ENCODE data around the gene POLR1H.

POLR1H gene

DNA sequence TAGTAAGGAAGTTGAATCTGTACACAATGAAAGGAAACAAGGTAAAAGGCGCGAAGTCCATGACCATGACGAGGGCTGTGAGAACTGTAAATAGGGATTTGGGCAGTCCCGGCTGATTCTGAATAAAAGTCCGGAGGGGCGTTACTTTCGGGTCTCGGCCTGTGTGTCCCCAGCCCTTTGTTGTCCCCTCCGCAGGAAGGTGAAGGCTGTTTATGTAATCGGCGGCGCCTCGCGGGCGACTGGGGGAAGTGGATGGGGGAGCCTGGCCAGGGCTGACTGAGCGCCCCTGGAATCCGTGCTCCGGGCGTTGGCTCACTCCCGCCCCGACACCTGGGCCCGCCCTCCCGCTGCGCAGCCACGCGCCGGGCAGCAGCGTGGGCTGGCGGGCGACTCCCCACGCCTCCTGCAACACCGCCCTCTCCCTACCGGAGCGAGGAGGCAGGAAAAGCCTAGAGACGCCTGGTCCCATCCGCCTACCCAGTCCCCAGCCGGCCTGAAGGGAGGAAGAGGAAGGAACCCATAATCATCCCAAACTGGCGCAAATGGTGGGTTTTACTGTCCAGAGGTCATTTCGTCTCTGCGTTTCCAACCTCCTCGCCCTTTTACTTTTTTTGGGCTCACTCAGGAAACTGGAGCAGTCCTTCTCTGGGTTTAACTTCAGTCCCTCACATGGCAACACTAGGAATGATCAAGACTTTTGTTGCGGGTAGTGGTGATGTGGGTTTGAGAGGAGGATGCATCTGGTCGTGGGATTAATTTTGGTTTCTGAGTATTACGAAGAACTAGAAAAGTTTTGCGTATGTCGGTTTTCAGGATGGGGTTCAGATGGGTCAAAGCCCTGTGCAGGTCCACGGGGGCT, 39.7 kb downstream of the POLR1H start:
- TF ChIP-seq, protein P1, sequence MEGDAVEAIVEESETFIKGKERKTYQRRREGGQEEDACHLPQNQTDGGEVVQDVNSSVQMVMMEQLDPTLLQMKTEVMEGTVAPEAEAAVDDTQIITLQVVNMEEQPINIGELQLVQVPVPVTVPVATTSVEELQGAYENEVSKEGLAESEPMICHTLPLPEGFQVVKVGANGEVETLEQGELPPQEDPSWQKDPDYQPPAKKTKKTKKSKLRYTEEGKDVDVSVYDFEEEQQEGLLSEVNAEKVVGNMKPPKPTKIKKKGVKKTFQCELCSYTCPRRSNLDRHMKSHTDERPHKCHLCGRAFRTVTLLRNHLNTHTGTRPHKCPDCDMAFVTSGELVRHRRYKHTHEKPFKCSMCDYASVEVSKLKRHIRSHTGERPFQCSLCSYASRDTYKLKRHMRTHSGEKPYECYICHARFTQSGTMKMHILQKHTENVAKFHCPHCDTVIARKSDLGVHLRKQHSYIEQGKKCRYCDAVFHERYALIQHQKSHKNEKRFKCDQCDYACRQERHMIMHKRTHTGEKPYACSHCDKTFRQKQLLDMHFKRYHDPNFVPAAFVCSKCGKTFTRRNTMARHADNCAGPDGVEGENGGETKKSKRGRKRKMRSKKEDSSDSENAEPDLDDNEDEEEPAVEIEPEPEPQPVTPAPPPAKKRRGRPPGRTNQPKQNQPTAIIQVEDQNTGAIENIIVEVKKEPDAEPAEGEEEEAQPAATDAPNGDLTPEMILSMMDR (IDR thresholded peaks at IDR 0.05; ENCODE audit: insufficient read depth, low read length, poor library complexity, severe bottlenecking): no peak
- no peak for TF ChIP-seq EZH2phosphoT487 (conservative IDR thresholded peaks at IDR 0.05; ENCODE audit: low read length)
- Histone ChIP-seq H3K27me3 (ENCODE audit: low read length) (no peaks in the 10 kb centered on the region), H3K9ac (ENCODE audit: low read length) (no peak overlapping the region), H3K27ac (ENCODE audit: low read depth, low read length) (no peak overlapping the region), H3K79me2 (ENCODE audit: insufficient read depth, low read length) (no peaks in the 10 kb centered on the region), H3K4me2 (ENCODE audit: low read depth, low read length, poor library complexity, severe bottlenecking) (peak overlapping the region; percentile 67), H3K36me3 (ENCODE audit: low read length) (no peaks in the 10 kb centered on the region), H3K9me3 (ENCODE audit: insufficient read depth, low read length) (no peaks in the 10 kb centered on the region), H2AFZ (ENCODE audit: low read depth, low read length, severe bottlenecking) (peak overlapping the region; percentile 83), H3K9me2 (replicated peaks; ENCODE audit: insufficient read depth, low read length) (no peaks in the 10 kb centered on the region), H3F3A (ENCODE audit: insufficient read depth) (peaks cover 5% of the 10 kb centered on the region), H3K4me3 (ENCODE audit: insufficient read depth, low read length, poor library complexity, severe bottlenecking) (no peak overlapping the region), H4K20me1 (ENCODE audit: low read depth, low read length) (no peaks in the 10 kb centered on the region)

DNA sequence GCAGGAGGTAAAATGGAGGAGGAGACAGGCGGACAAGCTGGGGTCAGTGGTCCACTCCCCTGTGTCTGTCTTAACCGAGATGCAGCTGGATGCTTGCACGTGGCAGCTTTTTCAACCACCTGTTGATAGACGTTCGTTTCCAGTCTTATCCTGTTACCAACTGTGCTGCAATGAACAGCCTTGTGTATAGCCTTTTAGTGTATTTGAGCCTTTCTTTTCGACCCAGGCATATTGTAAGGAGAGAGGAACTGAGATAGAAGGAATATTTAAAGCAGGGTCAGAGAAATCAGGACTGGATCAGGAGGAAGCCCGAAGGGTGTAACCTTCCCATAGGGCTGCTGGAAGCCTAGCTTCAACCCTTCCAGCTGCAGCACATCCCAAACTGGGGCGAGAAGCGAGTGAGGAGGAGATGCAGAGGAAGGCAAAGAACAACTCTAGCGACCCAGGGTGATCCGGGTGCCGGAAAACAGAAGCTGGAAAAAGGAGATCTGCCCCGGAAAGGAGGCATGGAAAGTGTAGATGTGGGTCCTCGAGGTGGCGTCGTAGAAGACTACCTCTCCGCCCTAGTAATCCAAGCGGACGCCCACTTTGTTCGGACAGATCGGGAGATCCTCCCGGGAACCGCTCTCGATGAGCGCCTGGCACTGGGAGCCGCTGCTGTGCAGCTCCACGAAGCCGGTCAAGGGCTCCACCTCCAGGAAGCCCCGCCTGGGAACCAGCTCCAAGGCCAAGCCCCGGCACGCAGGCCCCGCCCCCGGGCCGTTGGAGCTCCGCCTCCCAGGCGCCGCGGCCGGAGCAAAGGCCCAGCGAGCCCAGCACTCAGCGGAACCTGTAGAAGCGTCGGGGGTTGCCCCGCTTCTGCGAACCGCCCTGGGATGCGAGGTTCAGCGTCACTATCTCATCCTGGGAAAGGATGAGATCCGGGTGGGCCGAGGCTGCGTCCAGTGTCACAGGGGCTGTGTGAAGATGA, 40.7 kb downstream of the POLR1H start:
- Histone ChIP-seq H3K9me2 (replicated peaks; ENCODE audit: insufficient read depth, low read length) (no peaks in the 10 kb centered on the region), H3K4me2 (ENCODE audit: low read depth, low read length, poor library complexity, severe bottlenecking) (peak overlapping the region; percentile 67), H3K9me3 (ENCODE audit: insufficient read depth, low read length) (no peaks in the 10 kb centered on the region), H3K27me3 (ENCODE audit: low read length) (no peaks in the 10 kb centered on the region), H3K27ac (ENCODE audit: low read depth, low read length) (no peak overlapping the region), H3K9ac (ENCODE audit: low read length) (peak overlapping the region; percentile 46), H4K20me1 (ENCODE audit: low read depth, low read length) (no peaks in the 10 kb centered on the region), H3K36me3 (ENCODE audit: low read length) (no peaks in the 10 kb centered on the region), H3K79me2 (ENCODE audit: insufficient read depth, low read length) (no peaks in the 10 kb centered on the region), H2AFZ (ENCODE audit: low read depth, low read length, severe bottlenecking) (peak overlapping the region; percentile 83), H3F3A (ENCODE audit: insufficient read depth) (peaks cover 5% of the 10 kb centered on the region), H3K4me3 (ENCODE audit: insufficient read depth, low read length, poor library complexity, severe bottlenecking) (peak overlapping the region; percentile 43)
- no peak for TF ChIP-seq EZH2phosphoT487 (conservative IDR thresholded peaks at IDR 0.05; ENCODE audit: low read length)
- TF ChIP-seq, protein P1 (IDR thresholded peaks at IDR 0.05; ENCODE audit: insufficient read depth, low read length, poor library complexity, severe bottlenecking): no peak

DNA sequence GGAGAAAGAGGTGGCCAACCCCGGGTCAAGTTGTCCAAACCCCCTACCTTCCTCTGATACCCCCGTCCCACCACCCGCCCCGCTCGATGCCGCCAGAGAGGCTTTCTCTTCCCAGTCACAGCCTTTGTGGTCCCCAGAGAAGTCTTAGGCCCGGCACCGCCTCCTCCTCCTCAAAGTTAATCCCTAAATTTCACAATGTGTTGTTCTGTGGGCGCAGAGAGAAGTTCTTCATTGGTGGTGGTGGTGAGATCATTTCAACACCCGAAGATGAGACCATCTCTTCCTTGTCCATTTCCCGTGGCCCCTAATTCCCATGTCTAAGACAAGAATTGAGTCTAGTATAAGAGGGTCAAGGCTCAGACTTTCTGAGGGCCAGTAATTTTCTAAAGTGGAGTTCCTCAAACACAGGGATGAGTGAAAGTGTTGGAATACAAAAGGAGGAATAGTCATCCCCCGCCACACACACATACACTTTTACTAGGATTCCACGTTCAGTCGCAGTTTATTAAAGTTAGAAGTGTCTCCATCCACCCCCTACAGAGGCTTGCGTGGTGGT, 41.4 kb downstream of the POLR1H start:
- TF ChIP-seq EZH2phosphoT487 (conservative IDR thresholded peaks at IDR 0.05; ENCODE audit: low read length): no peak
- TF ChIP-seq, protein P1 (IDR thresholded peaks at IDR 0.05; ENCODE audit: insufficient read depth, low read length, poor library complexity, severe bottlenecking): no peak
- peak overlapping the region; percentile 67 for H3K4me2 ChIP-seq (ENCODE audit: low read depth, low read length, poor library complexity, severe bottlenecking)
- H3F3A ChIP-seq (ENCODE audit: insufficient read depth): peaks cover 5% of the 10 kb centered on the region
- peak overlapping the region; percentile 43 for H3K4me3 ChIP-seq (ENCODE audit: insufficient read depth, low read length, poor library complexity, severe bottlenecking)
- no peak overlapping the region for H3K27ac ChIP-seq (ENCODE audit: low read depth, low read length)
- H3K9me3 ChIP-seq (ENCODE audit: insufficient read depth, low read length): no peaks in the 10 kb centered on the region
- H3K36me3 ChIP-seq (ENCODE audit: low read length): no peaks in the 10 kb centered on the region
- H2AFZ ChIP-seq (ENCODE audit: low read depth, low read length, severe bottlenecking): peak overlapping the region; percentile 83
- no peaks in the 10 kb centered on the region for H3K27me3 ChIP-seq (ENCODE audit: low read length)
- peak overlapping the region; percentile 46; the same call in 1 of the 2 replicates for H3K9ac ChIP-seq (ENCODE audit: low read length)
- no peaks in the 10 kb centered on the region for H3K79me2 ChIP-seq (ENCODE audit: insufficient read depth, low read length)
- no peaks in the 10 kb centered on the region for H4K20me1 ChIP-seq (ENCODE audit: low read depth, low read length)
- no peaks in the 10 kb centered on the region for H3K9me2 ChIP-seq (replicated peaks; ENCODE audit: insufficient read depth, low read length)

All from SU-DHL-6 (cell line).